GM18508 (cell line): ENCODE measurements around the gene CIROP.
A peak's percentile ranks its signal among the peaks of the same experiment; 100 is the strongest.

Experiments used
- ATAC-seq: cut with Tn5 transposase; IDR thresholded peaks from one replicate; pipeline ENCODE4 v1.9.1; 2021; ENCODE audit warnings: moderate number of reproducible peaks; ENCODE audit not compliant: insufficient read depth, unreplicated experiment

The CIROP gene

DNA sequence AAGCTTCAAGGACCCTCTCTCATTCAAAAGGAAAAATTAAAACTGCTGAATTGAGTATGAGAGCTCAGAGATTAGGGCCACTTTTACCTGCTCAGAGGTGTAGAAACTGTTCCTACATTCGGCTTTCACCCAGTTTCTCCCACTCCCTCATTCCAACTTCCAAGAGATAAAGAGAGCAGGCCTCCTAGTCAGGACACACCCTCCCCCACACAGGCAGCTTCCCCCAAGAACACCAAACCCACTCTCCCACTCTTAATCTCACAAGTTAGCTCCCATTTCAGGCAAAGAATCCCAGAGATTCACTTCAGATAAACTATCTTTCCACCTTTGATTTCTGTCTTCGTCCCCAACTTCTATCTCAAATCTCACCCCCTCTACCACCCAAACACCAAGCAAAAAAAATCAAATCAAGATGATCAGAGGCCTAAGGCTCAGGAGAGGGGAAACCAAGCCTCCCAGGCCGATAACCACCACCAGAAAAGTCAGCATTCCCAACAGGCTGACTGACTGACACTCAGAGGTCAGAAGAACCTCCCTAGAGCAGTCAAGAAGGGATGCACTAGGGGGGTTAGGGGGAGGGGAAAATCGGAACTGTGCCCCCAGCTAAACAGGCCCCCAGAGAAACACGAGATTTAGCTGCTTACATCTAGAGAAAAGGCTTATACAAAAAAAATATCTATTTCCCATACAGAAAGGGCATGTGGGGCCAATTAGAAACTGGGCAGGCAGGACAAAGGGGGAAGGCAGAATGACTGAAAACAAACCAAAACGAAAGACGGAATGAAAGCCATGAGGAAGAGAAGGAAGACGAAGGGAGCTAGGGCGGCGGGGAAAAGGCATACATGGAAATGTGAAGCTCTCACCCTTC is 34.3 kb downstream of the CIROP start:
- ATAC-seq: no peak

DNA sequence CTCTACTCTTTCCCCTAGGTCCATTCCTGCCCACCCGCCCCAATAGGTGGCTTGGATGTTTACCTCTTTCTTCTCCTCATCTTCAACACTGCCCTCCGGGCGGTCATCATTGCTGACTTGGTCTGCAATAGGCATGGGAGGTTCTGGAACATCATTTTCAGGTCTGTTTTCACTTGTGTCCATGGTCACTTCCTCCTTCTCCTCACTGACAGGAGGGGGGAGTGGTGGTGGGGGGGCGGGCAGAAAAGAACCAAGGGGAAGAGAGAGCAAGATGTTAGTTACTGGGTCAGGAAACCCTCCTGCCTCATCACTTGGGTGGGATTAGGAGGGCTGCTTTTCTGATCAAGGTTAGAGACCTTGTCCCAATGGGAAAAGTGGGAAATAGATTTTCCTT is 35.4 kb downstream of the CIROP start:
- ATAC-seq: no peak

DNA sequence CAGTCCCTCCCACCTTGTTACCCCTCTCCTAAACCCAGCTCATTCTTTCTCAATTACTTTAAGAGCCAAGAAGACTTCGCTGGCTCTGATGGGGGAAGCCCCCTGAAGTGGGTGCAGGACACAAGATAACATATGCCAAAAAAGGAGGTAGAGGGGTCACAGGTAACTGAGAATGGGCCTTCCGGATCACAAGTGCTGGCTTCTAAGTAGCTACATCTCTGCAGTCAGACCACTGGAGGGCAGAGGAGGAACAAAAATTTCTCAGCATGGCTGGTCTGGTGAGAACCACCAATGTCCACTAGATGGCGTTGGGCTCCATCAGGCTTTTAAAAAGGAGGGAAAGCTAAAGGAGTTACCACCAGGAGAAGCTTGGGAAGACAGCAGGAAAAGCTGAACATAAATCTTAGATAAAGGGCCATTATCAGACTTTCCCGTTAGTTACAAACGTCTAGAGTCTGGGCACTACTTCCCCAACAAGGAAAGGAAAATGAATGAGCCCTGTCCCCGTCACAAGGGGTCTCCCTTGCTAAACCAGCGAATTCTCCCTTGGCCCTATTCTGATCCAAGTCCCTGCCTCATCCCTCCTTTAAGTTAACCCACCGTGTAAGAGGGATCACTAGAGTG is 35.9 kb downstream of the CIROP start:
- peak; percentile 75 for ATAC-seq

DNA sequence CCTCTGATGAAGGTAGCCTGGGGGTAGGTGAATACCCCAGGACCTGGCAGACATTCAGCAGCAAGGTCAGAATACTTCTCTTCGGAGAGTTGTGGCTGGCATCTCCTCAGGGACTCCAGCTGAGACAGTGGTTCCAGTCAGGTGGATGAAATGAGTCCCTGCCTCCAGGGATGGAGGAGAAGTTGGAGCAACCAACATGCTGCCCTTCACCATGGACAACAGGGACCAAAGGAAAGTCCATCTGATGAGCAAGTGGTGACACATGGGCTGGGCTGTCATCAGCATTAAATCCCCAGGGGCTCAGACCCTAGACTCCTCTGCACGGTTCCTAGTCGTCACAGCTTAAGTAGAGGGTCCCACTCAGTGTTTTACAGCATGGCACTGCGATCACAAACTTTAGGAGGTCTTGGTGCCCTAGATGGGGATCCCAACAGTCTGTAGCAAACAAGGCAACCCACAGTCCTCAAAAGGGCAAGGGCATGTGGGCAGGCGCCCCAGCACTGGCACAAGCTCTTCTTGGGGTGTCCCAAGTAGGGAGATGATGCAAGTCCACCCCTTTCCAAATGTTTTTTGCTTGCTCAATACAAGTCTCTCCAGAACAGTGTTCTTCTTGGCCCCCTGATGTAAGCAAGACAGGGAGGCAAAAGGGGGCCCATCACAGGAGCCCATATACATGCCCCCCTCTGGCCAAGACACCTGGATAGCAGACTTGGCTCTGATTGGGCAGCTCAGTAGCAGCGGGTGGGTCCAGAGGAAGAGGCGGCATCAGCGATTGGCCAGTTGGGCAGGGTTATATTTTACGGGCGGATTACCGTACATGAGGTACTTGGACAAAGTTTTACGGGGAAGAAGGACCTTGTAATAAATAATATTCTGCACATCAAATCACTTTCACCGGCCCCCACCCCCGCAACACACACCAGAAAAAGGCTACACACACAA is 36.7 kb downstream of the CIROP start:
- ATAC-seq: no peak

DNA sequence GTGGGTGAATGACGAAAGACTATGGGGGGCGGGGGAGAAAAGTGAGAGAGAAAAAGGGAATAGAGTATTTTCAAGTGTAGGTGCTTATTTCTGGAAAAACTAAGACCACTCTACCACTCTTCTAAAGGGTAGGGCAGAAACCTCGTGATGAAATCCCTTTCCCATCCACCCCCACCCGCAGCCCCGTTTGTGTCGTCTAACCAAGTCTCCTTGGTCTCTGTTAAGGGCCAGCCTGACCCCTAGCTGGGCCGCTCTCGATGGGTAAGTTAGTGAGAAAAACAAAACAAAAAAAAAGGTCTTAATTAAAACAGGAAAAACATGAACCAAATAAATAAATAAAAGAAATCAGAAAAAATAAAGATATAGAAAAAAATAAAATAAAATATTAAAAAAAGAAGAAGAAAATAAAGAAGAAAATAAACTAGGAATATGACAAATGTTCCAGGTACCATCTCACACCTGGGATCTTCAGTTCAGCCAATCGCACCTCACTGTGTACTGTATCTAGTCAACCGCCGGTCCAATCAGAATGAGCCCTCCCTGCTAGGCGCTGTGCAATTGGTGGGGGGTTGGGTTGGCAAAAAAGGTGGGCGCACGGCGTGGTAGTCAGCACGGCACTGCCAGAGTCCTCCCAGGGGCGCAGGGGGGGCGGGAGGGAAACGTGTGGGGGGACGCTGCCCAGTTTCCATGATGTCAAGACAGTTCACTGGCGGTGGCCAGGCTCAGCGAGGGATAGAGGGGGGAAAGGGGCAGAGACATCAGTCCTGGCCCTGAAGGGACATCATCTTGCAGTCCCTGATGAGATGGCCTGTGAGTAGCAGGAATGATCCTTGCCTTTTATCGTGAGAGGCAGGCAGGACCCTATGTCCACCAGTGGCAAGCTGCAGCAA is 37.7 kb downstream of the CIROP start:
- no peak for ATAC-seq

DNA sequence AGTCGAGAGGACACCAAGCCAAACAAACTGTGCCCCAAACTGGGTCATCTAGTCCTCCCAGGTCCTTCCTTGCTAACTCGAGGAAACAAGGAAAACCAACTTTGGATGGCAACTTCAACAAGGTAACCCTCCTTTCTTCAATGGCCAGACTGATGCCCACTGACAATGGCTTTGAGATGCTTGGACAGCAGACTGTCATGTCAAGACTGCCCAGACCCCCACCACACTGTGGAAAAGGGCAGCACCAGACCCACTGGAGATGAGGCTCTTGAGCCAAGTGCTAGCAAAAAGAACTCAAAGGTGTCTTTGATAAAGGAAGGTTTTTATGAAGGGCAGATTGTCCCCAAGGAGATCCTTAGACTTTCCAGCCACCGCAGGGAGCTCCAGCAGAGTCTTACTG is 38.4 kb downstream of the CIROP start:
- no peak for ATAC-seq

DNA sequence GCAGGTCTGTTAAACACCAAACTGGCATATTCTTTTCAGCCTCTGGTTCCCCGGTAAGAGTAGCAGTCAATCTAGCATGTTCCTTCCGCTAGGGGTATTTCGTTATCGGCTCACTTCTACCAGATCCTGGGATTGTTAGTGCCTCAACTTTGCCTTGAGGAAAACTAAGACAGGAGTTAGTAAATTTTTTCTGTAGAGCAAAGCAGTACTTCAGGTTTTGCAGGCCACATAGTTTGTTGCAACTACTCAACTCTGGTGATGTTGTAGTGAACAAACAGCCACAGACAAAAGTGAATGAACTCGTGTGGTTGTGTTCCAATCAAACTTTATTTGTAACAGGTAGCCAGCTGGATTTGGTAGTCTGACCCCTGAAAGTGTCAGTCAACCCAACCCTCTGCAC is 41.2 kb downstream of the CIROP start:
- ATAC-seq: no peak

DNA sequence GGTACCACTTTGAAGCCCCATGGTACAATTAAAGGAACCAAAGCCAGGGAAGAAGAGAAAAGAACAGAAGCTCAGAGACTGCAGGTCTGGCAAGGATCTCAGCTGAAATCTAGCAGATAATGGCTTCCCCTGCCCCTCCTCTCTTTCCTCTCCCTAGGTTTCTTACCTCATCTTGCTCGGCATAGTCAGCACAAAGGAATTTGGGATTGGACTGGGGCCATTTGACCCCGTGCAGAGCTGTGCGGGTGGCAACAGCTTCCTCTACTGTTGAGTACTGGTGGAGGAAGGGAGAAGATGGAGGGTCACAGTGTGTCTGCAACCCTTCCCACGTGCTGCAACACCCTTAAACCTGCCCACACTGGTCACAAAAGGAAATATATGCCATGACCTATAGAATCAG is 42.8 kb downstream of the CIROP start:
- no peak for ATAC-seq

DNA sequence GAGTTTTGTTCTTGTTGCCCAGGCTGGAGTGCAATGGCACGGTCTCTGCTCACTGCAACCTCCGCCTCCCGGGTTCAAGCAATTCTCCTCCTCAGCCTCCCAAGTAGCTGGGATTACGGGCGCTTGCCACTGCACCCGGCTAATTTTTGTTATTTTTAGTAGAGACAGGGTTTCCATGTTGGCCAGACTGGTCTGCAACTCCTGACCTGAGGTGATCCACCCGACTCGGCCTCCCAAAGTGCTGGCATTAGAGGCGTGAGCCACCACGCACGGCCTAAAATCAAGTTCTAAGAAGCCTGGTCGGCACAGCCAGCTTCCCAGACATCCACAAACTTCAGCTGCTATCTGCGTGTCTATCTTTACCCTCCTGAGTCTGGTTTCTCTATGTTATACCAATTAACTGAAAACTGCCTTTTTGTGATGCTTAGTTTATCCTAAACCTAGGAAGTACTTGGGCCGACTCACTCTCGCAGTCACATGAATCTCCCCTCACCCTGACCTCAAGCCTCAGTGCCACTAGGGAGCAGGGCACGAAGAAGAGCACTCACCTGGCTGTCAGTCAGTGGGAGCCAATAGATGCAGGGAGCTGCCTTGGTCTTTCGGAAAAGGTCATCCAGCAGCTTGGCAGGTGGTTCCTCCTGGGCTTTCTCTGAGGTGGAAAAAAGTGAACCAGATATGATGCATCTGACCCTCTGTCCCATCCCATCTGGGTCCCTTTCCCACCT is 44.1 kb downstream of the CIROP start:
- no peak for ATAC-seq

DNA sequence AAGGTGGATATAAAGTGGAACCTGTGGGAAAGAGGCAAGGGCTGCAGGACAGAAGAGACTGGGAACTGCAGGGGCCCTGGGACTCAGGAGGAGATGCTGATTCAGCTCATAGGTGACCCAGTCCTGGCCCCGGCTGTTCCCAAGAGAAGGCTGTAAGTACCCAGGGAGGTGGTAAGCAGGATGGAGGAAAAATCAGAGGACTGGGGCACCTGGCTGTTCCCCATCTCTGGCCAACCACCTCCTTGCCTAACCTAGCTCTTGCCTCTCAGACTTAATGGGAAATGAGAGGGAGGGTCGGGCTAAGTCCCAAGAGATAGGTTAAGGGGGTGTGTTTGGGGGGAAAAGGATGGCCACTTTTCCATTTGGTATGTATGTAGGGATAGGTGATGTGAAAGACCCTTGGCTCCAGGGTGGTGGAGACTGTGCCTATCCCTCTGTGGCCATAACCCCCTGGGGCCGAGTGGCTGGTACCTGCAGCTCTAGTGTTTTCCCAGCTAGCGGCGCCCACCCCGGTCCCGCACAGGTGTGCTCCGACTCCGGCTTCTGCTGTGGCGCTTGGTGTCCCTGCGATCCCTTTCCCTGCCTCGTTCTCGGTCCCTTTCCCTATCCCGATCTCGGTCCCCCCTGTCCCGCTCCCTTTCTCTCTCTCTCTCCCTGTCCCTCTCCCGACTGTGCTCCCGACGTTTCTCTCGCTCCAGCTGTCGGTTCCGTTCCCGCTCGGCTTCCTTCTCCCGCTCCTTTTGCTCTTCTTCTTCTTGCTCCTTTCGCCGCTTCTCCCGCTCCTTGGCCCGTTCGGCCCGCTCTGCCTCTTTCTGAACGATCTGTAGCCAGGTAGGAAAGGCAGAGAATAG is 45.9 kb downstream of the CIROP start:
- ATAC-seq: no peak

DNA sequence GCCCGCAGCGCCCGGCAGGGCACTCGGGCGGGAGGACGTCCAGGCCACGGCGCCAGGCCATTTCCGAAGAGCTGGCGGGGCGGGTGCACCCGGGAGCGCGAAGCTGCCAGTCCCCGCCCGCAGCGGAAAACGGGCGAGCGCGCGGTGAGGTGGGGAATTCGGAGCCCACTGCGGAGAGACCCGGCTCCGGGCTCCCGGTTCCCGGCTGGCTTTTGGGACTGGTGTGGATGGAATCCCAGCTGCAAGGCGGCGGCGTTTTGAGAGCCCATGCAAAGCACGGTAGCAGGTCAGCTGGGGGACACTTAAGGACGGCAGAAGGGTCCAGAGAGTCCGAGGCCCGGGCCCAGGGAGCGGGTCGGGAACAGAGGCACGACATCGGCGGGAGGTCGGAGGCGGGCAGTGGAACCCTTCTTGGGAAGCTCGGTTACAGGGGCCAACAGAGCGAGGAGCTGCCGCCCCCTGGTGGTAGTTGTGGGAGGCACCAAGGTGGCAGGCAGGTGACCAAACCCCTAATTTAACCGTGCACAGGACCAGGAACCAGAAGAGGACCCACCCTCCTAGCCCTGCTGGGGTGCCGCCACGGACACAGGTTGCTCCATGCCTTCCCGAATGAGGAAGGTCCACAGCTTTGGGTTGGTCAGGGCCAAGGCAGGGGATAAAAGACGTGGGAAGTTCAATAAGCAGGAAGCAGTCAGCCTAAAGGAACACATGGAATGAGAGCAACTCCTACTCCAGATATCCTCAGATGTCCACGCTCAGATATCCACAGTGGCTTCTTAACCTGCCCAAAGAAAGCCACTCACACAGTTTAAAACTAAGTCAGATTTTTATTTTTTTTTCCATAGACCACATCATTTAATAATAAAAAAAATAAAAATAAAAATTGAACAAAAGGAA is 46.8 kb downstream of the CIROP start:
- no peak for ATAC-seq

DNA sequence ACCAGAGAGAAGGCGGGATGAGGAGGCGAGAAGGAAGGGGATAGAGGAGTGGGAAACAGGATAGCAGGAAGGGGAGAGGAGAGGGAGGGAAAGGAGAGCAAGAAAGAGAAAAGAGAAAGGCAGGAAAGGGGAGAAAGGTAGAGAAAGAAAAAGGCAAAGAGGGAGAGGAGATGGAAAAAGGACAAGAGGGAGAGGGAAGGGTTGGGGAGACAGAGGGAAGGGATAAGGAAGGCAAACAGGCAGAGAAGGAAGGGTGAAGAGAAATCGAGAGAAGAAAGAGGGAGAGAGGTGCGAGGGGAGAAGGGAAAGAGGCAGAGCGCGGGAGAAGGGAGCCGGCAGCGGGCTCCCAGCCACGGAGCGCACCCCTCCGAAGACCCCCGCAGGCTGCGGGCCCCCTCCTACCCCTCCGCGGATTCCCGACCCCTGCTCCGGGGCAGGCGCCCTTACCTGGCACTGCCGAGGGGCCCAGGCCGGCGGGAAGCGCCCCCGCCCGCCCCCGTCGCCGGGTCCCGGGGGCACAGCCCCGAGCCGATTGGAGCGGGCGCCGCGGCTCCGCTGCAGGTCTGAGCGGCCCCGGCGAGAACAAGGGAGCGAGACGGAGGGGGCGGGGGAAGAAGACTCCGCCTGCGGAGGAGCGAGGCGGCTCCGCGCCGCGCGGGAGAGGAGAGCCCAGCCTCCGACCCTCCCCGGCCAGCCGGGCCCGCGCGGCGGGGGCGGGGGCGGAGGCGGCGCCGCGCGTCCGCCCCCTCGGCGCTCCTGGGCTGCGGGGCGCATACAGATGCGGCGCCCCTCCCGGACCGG is 47.6 kb downstream of the CIROP start, which contains the start of gene CDH24:
CDH24 (minus strand) TSS at position 565 of the 801 bp plus-strand sequence. CDS start 1,787 bp downstream, outside the sequence.
- ATAC-seq: no peak

DNA sequence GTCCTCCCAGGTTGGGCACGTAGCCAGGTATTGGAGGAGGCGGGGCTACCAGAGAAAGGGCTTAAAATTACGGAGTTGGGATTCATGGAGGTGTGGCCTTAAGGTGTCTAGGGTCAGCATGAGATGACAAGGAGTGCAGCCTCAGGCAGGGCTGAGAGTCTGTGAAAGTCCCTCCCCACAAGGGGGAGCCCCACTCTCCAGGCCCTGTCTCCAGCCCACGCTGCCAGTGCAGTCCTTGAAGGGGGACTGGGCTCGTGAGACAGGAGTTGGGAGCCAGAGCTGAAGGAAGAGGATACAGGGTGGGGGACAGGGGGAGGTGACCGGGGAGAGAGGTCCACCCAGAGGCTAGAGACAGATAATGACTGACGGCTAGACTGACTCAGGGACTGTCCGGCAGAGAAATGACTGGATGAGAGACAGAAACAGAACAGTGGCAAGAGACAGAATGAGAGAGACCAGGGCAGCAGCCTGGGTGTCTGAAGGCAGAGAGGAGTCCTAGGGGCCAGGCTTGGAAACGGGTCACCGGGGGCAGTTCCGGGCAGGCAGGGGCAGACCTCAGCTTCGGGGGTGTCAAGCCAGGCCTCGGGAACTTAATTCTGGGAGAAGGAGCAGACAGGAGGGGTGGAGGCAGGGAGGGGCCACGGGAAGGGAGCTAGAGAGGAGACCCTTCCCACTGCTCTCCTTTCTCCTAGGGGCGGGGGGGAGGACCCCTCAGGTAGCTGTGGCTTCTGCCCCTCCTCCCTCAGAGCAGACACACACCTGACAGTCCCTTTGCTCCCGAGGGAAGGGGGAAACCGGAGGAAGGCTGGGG is 48.4 kb downstream of the CIROP start:
- no peak for ATAC-seq

DNA sequence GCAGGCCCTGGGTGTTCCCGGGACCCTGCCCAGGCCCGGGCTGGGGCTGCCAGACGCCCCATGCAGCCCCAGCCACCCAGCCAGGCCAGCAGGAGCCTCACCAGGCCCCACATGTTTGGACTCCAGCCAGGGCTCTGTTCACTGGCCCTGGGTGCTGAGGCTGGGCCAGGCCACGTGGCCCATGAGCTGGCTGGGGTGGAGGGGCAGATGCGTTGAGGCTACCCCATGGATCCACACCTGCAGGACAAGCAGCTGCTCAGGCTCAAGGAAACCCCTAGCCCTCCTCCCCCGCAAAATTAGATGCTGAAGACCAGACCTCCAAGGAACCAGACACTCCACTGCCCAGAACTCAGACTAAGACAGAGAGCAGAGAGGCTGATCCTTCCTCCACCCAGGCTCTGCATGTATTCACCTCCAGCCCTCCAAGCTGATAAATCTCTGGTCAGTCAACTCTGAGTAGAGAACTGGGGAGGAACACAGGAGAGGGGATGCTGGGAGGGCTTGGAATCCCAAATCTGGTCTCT is 49.1 kb downstream of the CIROP start:
- ATAC-seq: no peak

DNA sequence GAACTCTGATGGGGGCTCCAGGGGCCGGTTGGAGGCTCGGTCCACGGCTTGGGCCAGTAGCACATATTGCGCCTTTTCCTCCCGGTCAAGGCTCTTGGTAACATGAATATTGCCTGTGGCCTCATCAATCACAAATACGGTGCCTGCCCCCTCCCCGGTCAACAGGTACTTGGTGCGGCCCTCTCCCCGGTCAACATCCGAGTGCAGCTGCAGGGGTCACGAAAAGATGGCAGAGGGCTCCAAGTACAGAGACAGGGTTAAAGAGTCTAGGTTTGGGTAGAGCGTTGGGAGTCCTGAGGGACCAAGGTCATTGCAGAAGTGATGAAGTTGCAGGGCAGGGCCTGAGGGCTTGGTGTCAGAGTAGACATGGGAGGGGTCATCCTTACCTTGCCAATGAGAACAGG is 49.6 kb downstream of the CIROP start:
- ATAC-seq: no peak
